Measurements from ENCODE around the gene LAMTOR2. TPM values are rescaled to one million over a fixed set of nuclear protein-coding genes. Genes with fewer than 3 reads are reported as not detected.
A peak's percentile ranks its signal among the peaks of the same experiment; 100 is the strongest.

The LAMTOR2 gene
- total and polyA plus RNA-seq, 2 of the 8 experiments (the other 6 are each of a cell fraction or from before 2014, with no cell fraction given), result 54.7 to 122 TPM

- Histone ChIP-seq H3K79me1 (ENCODE audit: low read depth, low read length) (no peaks in the 10 kb centered on the region), H3K79me2 (ENCODE audit: control insufficient read depth in 1 of 2, insufficient read depth in 2 of 2, low read length in 2 of 2) (no peaks in the 10 kb centered on the region), H3K9ac (replicated peaks in 1 of 4; ENCODE audit: extremely low read depth in 1 of 4, low read depth in 3 of 4, low read length in 3 of 4) (no peak overlapping the region), H2BK5ac (ENCODE audit: low read depth, low read length) (no peak overlapping the region), H2BK20ac (ENCODE audit: low read length) (no peak overlapping the region), H3K14ac (ENCODE audit: insufficient read length) (no peak overlapping the region), H3K56ac (replicated peaks; ENCODE audit: insufficient read length, low read depth, low read length) (no peak overlapping the region), H3K27ac (ENCODE audit: low read depth, low read length) (no peak overlapping the region), H2AFZ (ENCODE audit: low read length) (no peak overlapping the region), H4K8ac (ENCODE audit: extremely low read depth, insufficient read depth, low read length) (0 out of 2 replicates have a peak overlapping the region, but pooled peaks have one; percentile 5), H4K20me1 (replicated peaks in 1 of 2; ENCODE audit: control insufficient read depth in 1 of 2, insufficient read depth in 2 of 2, low read length in 2 of 2) (peaks cover 0 to 2% of the 10 kb centered on the region in 2 experiments), H3K27me3 (replicated peaks in 1 of 4; ENCODE audit: control insufficient read depth in 3 of 4, extremely low read depth in 1 of 4, insufficient read depth in 3 of 4, low read length in 3 of 4) (no peaks in the 10 kb centered on the region), H4K5ac (ENCODE audit: insufficient read length, low read depth, low read length) (no peak overlapping the region), H3K4me3 (ENCODE audit: extremely low read depth in 1 of 4, insufficient read depth in 2 of 4, low read depth in 3 of 4, low read length in 4 of 4) (no peak overlapping the region), H2BK15ac (ENCODE audit: low read length) (no peak overlapping the region), H2BK120ac (replicated peaks; ENCODE audit: low read depth, low read length) (no peak overlapping the region), H3K36me3 (ENCODE audit: control insufficient read depth in 2 of 4, insufficient read depth in 4 of 4, low read length in 3 of 4) (peaks cover 18 to 51% (median 34%) of the 10 kb centered on the region in 4 experiments), H3K23ac (ENCODE audit: insufficient read length) (no peak overlapping the region), H3K23me2 (ENCODE audit: low read depth, low read length) (no peaks in the 10 kb centered on the region), H3K9me3 (ENCODE audit: insufficient read depth in 2 of 2, low read depth in 1 of 2, low read length in 1 of 2) (no peaks in the 10 kb centered on the region), H2BK12ac (ENCODE audit: low read depth, low read length) (no peak overlapping the region), H3K4me2 (ENCODE audit: insufficient read depth in 1 of 2, low read depth in 2 of 2, low read length in 2 of 2) (no peak overlapping the region), H3K4ac (replicated peaks; ENCODE audit: insufficient read length, low read depth, low read length) (no peak overlapping the region), H2AK5ac (ENCODE audit: low read depth, low read length) (no peak overlapping the region), H3K4me1 (replicated peaks in 1 of 4; ENCODE audit: control insufficient read depth in 3 of 4, insufficient read depth in 4 of 4, low read length in 3 of 4) (peaks cover 0 to 3% (median 0%) of the 10 kb centered on the region in 4 experiments; a peak in 2 of 7 replicates), H3K18ac (ENCODE audit: extremely low read depth, low read length) (no peak overlapping the region), H4K91ac (replicated peaks; ENCODE audit: insufficient read length, low read length) (no peak overlapping the region)
- no peak for TF ChIP-seq SRF (IDR thresholded peaks at IDR 0.05; ENCODE audit: low read depth, low read length)
- no peak for TF ChIP-seq PHF8 (conservative IDR thresholded peaks at IDR 0.05; ENCODE audit: low read depth, low read length)
- no peak for TF ChIP-seq CHD1 (IDR thresholded peaks at IDR 0.05; ENCODE audit: low read depth, low read length)
- TF ChIP-seq KDM1A (IDR thresholded peaks at IDR 0.05; ENCODE audit: borderline replicate concordance, low read length), result no peak
- TF ChIP-seq BCL11A (IDR thresholded peaks at IDR 0.05; ENCODE audit: low read depth in 2 of 2, low read length in 2 of 2), result no peak
- TF ChIP-seq EGR1 (IDR thresholded peaks at IDR 0.05; ENCODE audit: borderline replicate concordance, low read depth, low read length), result no peak
- TF ChIP-seq EP300 (IDR thresholded peaks at IDR 0.05; ENCODE audit: borderline replicate concordance in 1 of 2, low read depth in 2 of 2, low read length in 2 of 2), result no peak
- no peak for TF ChIP-seq YY1 (IDR thresholded peaks at IDR 0.05; ENCODE audit: low read depth, low read length)
- TF ChIP-seq SP2 (IDR thresholded peaks at IDR 0.05; ENCODE audit: low read length), result no peak
- no peak for TF ChIP-seq RNF2 (IDR thresholded peaks at IDR 0.05; ENCODE audit: borderline replicate concordance, low read depth, low read length, missing control alignments, poor library complexity, severe bottlenecking)
- TF ChIP-seq NANOG (IDR thresholded peaks at IDR 0.05; ENCODE audit: insufficient read depth, low read depth, low read length, poor library complexity, severe bottlenecking), result no peak
- no peak for TF ChIP-seq SP1 (IDR thresholded peaks at IDR 0.05; ENCODE audit: low read depth, low read length)
- TF ChIP-seq POLR2A (IDR thresholded peaks at IDR 0.05; ENCODE audit: control extremely low read depth in 1 of 2, low read depth in 2 of 2, low read length in 2 of 2), result no peak
- TF ChIP-seq TCF12 (IDR thresholded peaks at IDR 0.05; ENCODE audit: low read depth, low read length), result no peak
- TF ChIP-seq RBBP5 (IDR thresholded peaks at IDR 0.05; ENCODE audit: borderline replicate concordance, low read depth, low read length), result no peak
- WGBS, 2 experiments (ENCODE audit: extremely low coverage in 1 of 2, insufficient coverage in 1 of 2, insufficient read length in 1 of 2, insufficient replicate concordance in 2 of 2, low coverage in 1 of 2, low lambda C conversion rate in 2 of 2, missing lambda C conversion rate in 1 of 2), result 83% methylated on average over 2 of the region's 3 CpGs; no CpG with 5 or more reads in 1 of the 2 experiments
- DNase-seq (ENCODE audit: low read depth in 1 of 2, low spot score in 2 of 2) (no peak), FAIRE-seq (no peak)
- CTCF ChIA-PET (ENCODE audit: partially characterized antibody), result interaction anchor here (0.6 to 9.3 kb wide), 10 partner anchors 9 to 1542 kb away, joined by 3 to 77 read pairs (median 6); partner anchors contain the start of gene SSR2
- POLR2A ChIA-PET (ENCODE audit: partially characterized antibody), result interaction anchor here (0.6 to 3.1 kb wide), 4 partner anchors 10 to 65 kb away, joined by 3 to 17 read pairs (median 7); partner anchors contain the start of gene SSR2
Measured at GRCh38 chr1:156009404-156009803, 45.2 kb upstream of the LAMTOR2 start.
